ENCODE results near the gene SMAD5.

The SMAD5 gene

GRCh38 chr5:136130581-136130980 lies 2.1 kb upstream of the SMAD5 start:
- Mint-ChIP-seq H3K4me3 (no peak overlapping the region), H3K36me3 (ENCODE audit: low read depth) (peaks cover 6% of the 10 kb centered on the region), H3K27ac (no peak overlapping the region), H3K9me3 (no peaks in the 10 kb centered on the region), H3K4me1 (ENCODE audit: low read depth) (peaks cover 21% of the 10 kb centered on the region), H3K27me3 (peaks cover 34% of the 10 kb centered on the region)
- intact Hi-C loops (cut with micrococcal nuclease), result no loop called here

DNA sequence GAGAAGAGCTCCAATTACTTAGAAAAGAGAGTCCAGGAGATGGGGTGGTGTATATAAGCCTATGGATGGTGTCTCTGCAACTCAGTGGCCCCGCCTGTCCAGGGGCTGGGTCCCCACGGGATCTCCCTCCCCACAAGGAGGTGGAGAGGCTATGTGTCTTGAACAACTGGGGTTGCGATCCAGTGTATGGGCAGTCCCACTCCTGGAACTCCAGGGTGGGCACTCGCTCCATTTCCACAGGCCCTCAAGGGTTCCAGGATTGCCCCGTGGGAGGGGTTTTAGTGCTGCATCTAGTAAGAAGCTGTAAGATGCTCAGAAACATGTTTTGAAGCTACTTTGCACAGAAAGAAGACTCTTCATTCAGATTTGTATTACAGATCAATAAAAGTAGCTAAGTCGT lies 558 bp upstream of the SMAD5 start:
- peak overlapping the region; percentile 95 for H3K4me3 Mint-ChIP-seq
- intact Hi-C loops (cut with micrococcal nuclease), result no loop called here
- H3K9me3 Mint-ChIP-seq, result no peaks in the 10 kb centered on the region
- H3K27ac Mint-ChIP-seq, result peak overlapping the region; percentile 91
- H3K4me1 Mint-ChIP-seq (ENCODE audit: low read depth), result peaks cover 21% of the 10 kb centered on the region
- peaks cover 6% of the 10 kb centered on the region for H3K36me3 Mint-ChIP-seq (ENCODE audit: low read depth)
- H3K27me3 Mint-ChIP-seq, result peaks cover 24% of the 10 kb centered on the region

GRCh38 chr5:136133222-136133921 lies 727 bp downstream of the SMAD5 start:
- no peaks in the 10 kb centered on the region for H3K9me3 Mint-ChIP-seq
- intact Hi-C loops (cut with micrococcal nuclease), result no loop called here
- peaks cover 31% of the 10 kb centered on the region for H3K4me1 Mint-ChIP-seq (ENCODE audit: low read depth)
- peak overlapping the region; percentile 91 for H3K27ac Mint-ChIP-seq
- H3K4me3 Mint-ChIP-seq, result peak overlapping the region; percentile 95
- peaks cover 19% of the 10 kb centered on the region for H3K27me3 Mint-ChIP-seq
- H3K36me3 Mint-ChIP-seq (ENCODE audit: low read depth), result peaks cover 6% of the 10 kb centered on the region

GRCh38 chr5:136133922-136134379 lies 1.3 kb downstream of the SMAD5 start:
- Mint-ChIP-seq H3K27ac (peak overlapping the region; percentile 91), H3K36me3 (ENCODE audit: low read depth) (peaks cover 6% of the 10 kb centered on the region), H3K27me3 (peaks cover 18% of the 10 kb centered on the region), H3K9me3 (no peaks in the 10 kb centered on the region), H3K4me1 (ENCODE audit: low read depth) (peaks cover 34% of the 10 kb centered on the region), H3K4me3 (peak overlapping the region; percentile 95)
- intact Hi-C loops (cut with micrococcal nuclease), result no loop called here

GRCh38 chr5:136134653-136135052 lies 2.0 kb downstream of the SMAD5 start:
- no peak overlapping the region for H3K27ac Mint-ChIP-seq
- intact Hi-C loops (cut with micrococcal nuclease), result no loop called here
- peaks cover 18% of the 10 kb centered on the region for H3K27me3 Mint-ChIP-seq
- H3K36me3 Mint-ChIP-seq (ENCODE audit: low read depth), result peaks cover 13% of the 10 kb centered on the region
- H3K4me3 Mint-ChIP-seq, result no peak overlapping the region
- H3K9me3 Mint-ChIP-seq, result no peaks in the 10 kb centered on the region
- peaks cover 41% of the 10 kb centered on the region for H3K4me1 Mint-ChIP-seq (ENCODE audit: low read depth)

GRCh38 chr5:136135536-136135935 lies 2.9 kb downstream of the SMAD5 start:
- peaks cover 14% of the 10 kb centered on the region for H3K36me3 Mint-ChIP-seq (ENCODE audit: low read depth)
- H3K4me3 Mint-ChIP-seq, result no peak overlapping the region
- H3K27ac Mint-ChIP-seq, result no peak overlapping the region
- peaks cover 41% of the 10 kb centered on the region for H3K4me1 Mint-ChIP-seq (ENCODE audit: low read depth)
- H3K9me3 Mint-ChIP-seq, result no peaks in the 10 kb centered on the region
- peaks cover 13% of the 10 kb centered on the region for H3K27me3 Mint-ChIP-seq
- intact Hi-C loops (cut with micrococcal nuclease), result no loop called here

GRCh38 chr5:136137497-136138220 lies 5.0 kb downstream of the SMAD5 start:
- Mint-ChIP-seq H3K36me3 (ENCODE audit: low read depth) (peaks cover 11% of the 10 kb centered on the region), H3K4me3 (no peak overlapping the region), H3K9me3 (no peaks in the 10 kb centered on the region), H3K4me1 (ENCODE audit: low read depth) (peaks cover 37% of the 10 kb centered on the region), H3K27ac (no peak overlapping the region), H3K27me3 (no peaks in the 10 kb centered on the region)
- intact Hi-C loops (cut with micrococcal nuclease), result no loop called here

GRCh38 chr5:136141561-136141960 lies 8.9 kb downstream of the SMAD5 start:
- peaks cover 21% of the 10 kb centered on the region for H3K4me1 Mint-ChIP-seq (ENCODE audit: low read depth)
- no peaks in the 10 kb centered on the region for H3K9me3 Mint-ChIP-seq
- H3K4me3 Mint-ChIP-seq, result no peak overlapping the region
- peaks cover 8% of the 10 kb centered on the region for H3K36me3 Mint-ChIP-seq (ENCODE audit: low read depth)
- intact Hi-C loops (cut with micrococcal nuclease), result no loop called here
- H3K27me3 Mint-ChIP-seq, result no peaks in the 10 kb centered on the region
- no peak overlapping the region for H3K27ac Mint-ChIP-seq

GRCh38 chr5:136143312-136143711 lies 10.7 kb downstream of the SMAD5 start:
- Mint-ChIP-seq H3K36me3 (ENCODE audit: low read depth) (peaks cover 11% of the 10 kb centered on the region), H3K27me3 (no peaks in the 10 kb centered on the region), H3K27ac (no peak overlapping the region), H3K4me1 (ENCODE audit: low read depth) (peaks cover 11% of the 10 kb centered on the region), H3K9me3 (no peaks in the 10 kb centered on the region), H3K4me3 (no peak overlapping the region)
- intact Hi-C loops (cut with micrococcal nuclease), result no loop called here

DNA sequence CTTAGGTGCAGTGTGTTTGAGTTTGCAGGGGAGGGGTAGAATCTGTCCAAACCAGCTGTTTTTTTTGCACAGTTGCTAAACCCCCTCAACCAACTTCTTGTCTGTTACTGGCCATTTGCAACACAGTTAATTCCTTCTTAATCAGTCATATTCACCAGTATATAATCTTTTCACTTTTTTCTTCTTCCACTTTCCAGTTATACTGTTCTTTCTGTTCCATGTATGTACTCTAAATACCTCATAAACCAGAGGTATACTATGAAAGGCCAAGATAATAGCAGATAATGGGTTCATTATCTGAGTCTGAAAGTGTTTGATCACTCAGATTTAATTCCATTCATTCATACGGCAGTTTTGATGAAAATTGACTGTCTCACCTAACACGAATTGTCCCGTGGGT lies 11.1 kb downstream of the SMAD5 start:
- Mint-ChIP-seq H3K27ac (no peak overlapping the region), H3K4me3 (no peak overlapping the region), H3K36me3 (ENCODE audit: low read depth) (peaks cover 13% of the 10 kb centered on the region), H3K4me1 (ENCODE audit: low read depth) (peaks cover 9% of the 10 kb centered on the region), H3K9me3 (no peaks in the 10 kb centered on the region), H3K27me3 (no peaks in the 10 kb centered on the region)
- intact Hi-C loops (cut with micrococcal nuclease), result no loop called here

DNA sequence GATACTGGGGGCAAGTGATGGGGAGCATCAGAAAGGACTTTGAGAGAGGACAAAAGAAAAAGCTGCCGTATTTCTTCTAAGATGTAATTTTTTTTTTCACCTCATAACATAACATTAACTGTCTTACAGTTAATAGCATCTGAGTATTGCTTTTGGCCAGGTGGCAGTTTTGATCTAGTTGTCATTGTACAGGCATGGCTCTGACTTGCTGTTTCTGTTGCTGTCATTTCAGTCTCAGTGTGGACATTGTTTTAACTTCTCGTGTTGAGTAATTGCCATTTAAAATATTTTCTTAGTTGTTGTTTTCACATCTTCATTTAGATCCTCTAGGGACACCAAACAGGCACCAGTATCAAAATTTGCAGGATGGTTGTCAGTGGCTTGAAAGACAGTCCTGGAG lies 12.4 kb downstream of the SMAD5 start:
- Mint-ChIP-seq H3K9me3 (no peaks in the 10 kb centered on the region), H3K27me3 (no peaks in the 10 kb centered on the region), H3K4me1 (ENCODE audit: low read depth) (no peaks in the 10 kb centered on the region), H3K27ac (no peak overlapping the region), H3K36me3 (ENCODE audit: low read depth) (peaks cover 8% of the 10 kb centered on the region), H3K4me3 (no peak overlapping the region)
- intact Hi-C loops (cut with micrococcal nuclease), result no loop called here

DNA sequence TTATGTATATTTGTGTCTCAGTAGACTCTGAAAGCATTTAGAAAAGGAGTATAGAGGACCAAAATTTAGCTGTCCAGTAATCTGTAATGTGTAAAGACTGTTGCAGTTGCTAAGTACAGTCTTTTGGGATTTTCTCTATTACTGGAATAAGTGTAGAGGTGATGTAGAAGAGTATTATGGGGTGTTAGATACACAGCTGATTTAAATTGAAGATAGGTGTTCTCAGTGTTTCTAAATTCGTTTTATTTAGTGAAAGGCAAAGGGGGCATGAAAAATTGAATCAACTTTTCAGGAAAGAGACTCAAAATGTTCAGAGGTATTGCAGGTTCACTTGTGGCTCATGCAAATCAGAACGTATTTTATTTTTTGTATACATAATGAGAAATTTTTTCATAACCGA lies 13.6 kb downstream of the SMAD5 start:
- intact Hi-C loops (cut with micrococcal nuclease), result no loop called here
- Mint-ChIP-seq H3K9me3 (no peaks in the 10 kb centered on the region), H3K36me3 (ENCODE audit: low read depth) (peaks cover 16% of the 10 kb centered on the region), H3K27me3 (no peaks in the 10 kb centered on the region), H3K4me3 (no peak overlapping the region), H3K4me1 (ENCODE audit: low read depth) (no peaks in the 10 kb centered on the region), H3K27ac (no peak overlapping the region)

DNA sequence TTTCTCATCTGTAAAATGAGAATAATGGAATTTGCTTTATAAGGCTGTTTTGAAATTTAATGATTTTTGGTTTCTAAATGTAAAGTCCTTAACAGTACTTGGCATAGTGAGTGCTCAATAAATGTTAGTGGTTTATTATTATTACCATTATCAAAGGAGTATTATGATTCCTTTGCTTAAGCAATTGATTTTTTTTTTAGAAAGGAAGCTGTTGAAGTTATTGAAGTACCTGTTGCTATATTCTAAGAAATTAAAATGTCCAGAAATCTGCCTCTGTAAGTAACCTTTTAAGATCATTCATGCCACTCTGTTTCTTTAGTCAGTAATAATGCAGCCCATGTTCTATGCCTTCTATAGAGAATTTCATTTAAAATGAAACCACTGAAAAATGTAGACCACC lies 15.0 kb downstream of the SMAD5 start:
- no peaks in the 10 kb centered on the region for H3K27me3 Mint-ChIP-seq
- H3K36me3 Mint-ChIP-seq (ENCODE audit: low read depth), result peaks cover 20% of the 10 kb centered on the region
- intact Hi-C loops (cut with micrococcal nuclease), result no loop called here

DNA sequence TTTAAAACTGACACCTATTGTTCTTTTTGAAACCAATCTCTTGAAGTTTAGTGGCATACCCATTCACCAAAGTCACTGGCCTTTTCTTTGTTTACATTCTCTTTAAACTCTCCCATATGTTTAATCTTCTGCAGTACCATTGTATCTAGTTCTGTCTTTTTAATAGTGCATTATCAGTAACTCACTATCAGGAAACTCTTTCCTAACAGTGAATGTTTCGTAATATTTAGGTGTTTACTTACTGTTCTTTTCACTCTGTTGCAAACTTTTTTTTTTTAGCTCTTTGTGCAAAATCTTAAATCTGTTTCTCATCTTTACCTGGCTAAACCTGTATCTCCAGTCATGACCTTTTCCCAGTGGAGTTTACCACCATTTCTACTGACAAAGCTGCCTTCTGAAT lies 17.2 kb downstream of the SMAD5 start:
- Mint-ChIP-seq H3K9me3 (no peaks in the 10 kb centered on the region), H3K4me1 (ENCODE audit: low read depth) (no peaks in the 10 kb centered on the region)

More for the DNA sequence above, 15.0 kb downstream of the SMAD5 start:
- Mint-ChIP-seq H3K4me3 (no peak overlapping the region), H3K4me1 (ENCODE audit: low read depth) (no peaks in the 10 kb centered on the region), H3K27ac (no peak overlapping the region), H3K9me3 (no peaks in the 10 kb centered on the region)

More for the DNA sequence above, 17.2 kb downstream of the SMAD5 start:
- Mint-ChIP-seq H3K27ac (no peak overlapping the region), H3K4me3 (no peak overlapping the region), H3K27me3 (no peaks in the 10 kb centered on the region), H3K36me3 (ENCODE audit: low read depth) (peaks cover 41% of the 10 kb centered on the region)
- intact Hi-C loops (cut with micrococcal nuclease), result no loop called here
